Gastrocnemius medialis (tissue), 4 donors: ENCODE results near the gene RBMS3. TPM values are rescaled to one million over a fixed set of nuclear protein-coding genes. Genes with fewer than 3 reads are reported as not detected.

Experiments used
- ATAC-seq, 2 donors: fragments of 150-250 bp; one replicate each; pipeline ENCODE4 v1.9.1; 2016
- DNase-seq, 2 donors: peaks; one replicate each; pipeline ENCODE4 v3.0.0-alpha.2; 2019
- H3K27ac ChIP-seq, 4 donors: fragments of 200-600 bp; sonication (generic); 1 replicate in 1 of 4; 2 replicates in 3 of 4; pipeline ENCODE4 v1.5.1; 2016 to 2018; ENCODE audit warnings: mild to moderate bottlenecking in 2 of 4, moderate library complexity in 1 of 4
- H3K27me3 ChIP-seq, 3 donors: fragments of 200-600 bp; sonication (generic) in 2 of 3; 1 replicate in 1 of 3; 2 replicates in 2 of 3; pipeline versions ENCODE4 v1.5.1 to v1.6.0; 2016 to 2019; ENCODE audit warnings: mild to moderate bottlenecking in 1 of 3, moderate library complexity in 1 of 3
- H3K36me3 ChIP-seq, 2 donors: fragments of 200-600 bp; sonication (generic) in 1 of 2; one replicate each; pipeline ENCODE4 v1.5.1; 2017 to 2018
- H3K4me1 ChIP-seq, 2 donors: fragments of 200-600 bp; sonication (generic) in 1 of 2; one replicate each; pipeline ENCODE4 v1.5.1; 2016 to 2017; ENCODE audit warnings: mild to moderate bottlenecking in 2 of 2
- H3K4me3 ChIP-seq, 4 donors: fragments of 200-600 bp; sonication (generic) in 3 of 4; 1 replicate in 1 of 4; 2 replicates in 3 of 4; pipeline ENCODE4 v1.5.1; 2016 to 2019; ENCODE audit warnings: mild to moderate bottlenecking in 2 of 4
- H3K9me3 ChIP-seq, 3 donors: fragments of 200-600 bp; sonication (generic) in 2 of 3; 1 replicate in 1 of 3; 2 replicates in 2 of 3; pipeline ENCODE4 v1.5.1; 2016 to 2019
- CTCF ChIP-seq, 5 experiments: fragments of 450-650 bp in 3 of 5; fragments of 200-600 bp in 2 of 5; sonication (generic) in 2 of 5; IDR thresholded peaks in 4 of 5; conservative IDR thresholded peaks in 1 of 5; 1 replicate in 4 of 5; 2 replicates in 1 of 5; pipeline ENCODE4 v1.5.1; 2016 to 2019; ENCODE audit warnings: antibody characterized with exemption in 5 of 5, mild to moderate bottlenecking in 3 of 5, moderate library complexity in 3 of 5
- POLR2A ChIP-seq, 2 donors: fragments of 450-650 bp; IDR thresholded peaks; one replicate each; pipeline ENCODE4 v1.6.1; 2017; ENCODE audit warnings: antibody characterized with exemption in 2 of 2, mild to moderate bottlenecking in 2 of 2, moderate library complexity in 2 of 2
- in situ Hi-C, 4 donors: fragments of 200-750 bp; cut with MboI; loops; one replicate each; pipeline versions ENCODE4 v1.15.0 to v1.8.0; 2017; ENCODE audit warnings: low sequenced_read_pairs in 4 of 4
- intact Hi-C: fragments of 100-400 bp; cut with DNase I; formaldehyde crosslinking; loops from one replicate; pipeline ENCODE4 v1.15.1; 2023; ENCODE audit warnings: low total_unique reads
- total RNA-seq, 4 donors: library from RNA; depleted of rRNA; stranded (reverse); fragments of >200 nt; gene quantifications; one replicate each; pipeline versions ENCODE4 v1.1.0 to v1.2.3, GENCODE V29; 2016

RBMS3 gene
- total RNA-seq, 4 donors from 2014 or later = 16.1 to 38.8 (median 22.7) TPM

- H3K27ac ChIP-seq = no peak overlapping the region
- peaks cover 38 to 51% of the 10 kb centered on the region in 2 donors for H3K4me1 ChIP-seq
- TF ChIP-seq CTCF (IDR thresholded peaks at IDR 0.05 in 4 of 5, conservative IDR thresholded peaks at IDR 0.05 in 1 of 5) (no peak), POLR2A (IDR thresholded peaks at IDR 0.05) (no peak)
- H3K9me3 ChIP-seq = no peaks in the 10 kb centered on the region
- H3K36me3 ChIP-seq = no peaks in the 10 kb centered on the region
- ATAC-seq (no peak), DNase-seq (no peak)
- no peak overlapping the region for H3K4me3 ChIP-seq
- in situ Hi-C loops = no loop called here
- no peaks in the 10 kb centered on the region for H3K27me3 ChIP-seq
- intact Hi-C loops = no loop called here
Measured at GRCh38 chr3:29637068-29637467, 356.2 kb downstream of the RBMS3 start.

- in situ Hi-C loops (no loop called here), intact Hi-C loops (loop anchor here (5.0 kb wide), 3 partner anchors 118 to 1292 kb away; partner anchors contain the start of genes AZI2, RBMS3 and ZCWPW2)
- Histone ChIP-seq H3K27ac (peak overlapping the region; percentile 6 to 35 (median 22)), H3K36me3 (no peaks in the 10 kb centered on the region), H3K4me1 (peaks cover 62 to 78% of the 10 kb centered on the region in 2 donors), H3K27me3 (no peaks in the 10 kb centered on the region), H3K4me3 (no peak overlapping the region), H3K9me3 (no peaks in the 10 kb centered on the region)
- ATAC-seq (no peak), DNase-seq (no peak)
- no peak for TF ChIP-seq POLR2A (IDR thresholded peaks at IDR 0.05)
- TF ChIP-seq CTCF (IDR thresholded peaks at IDR 0.05 in 4 of 5, conservative IDR thresholded peaks at IDR 0.05 in 1 of 5) = no peak
Measured at GRCh38 chr3:29639578-29640290, 358.9 kb downstream of the RBMS3 start.

GRCh38 chr3:29642393-29643033 lies 361.6 kb downstream of the RBMS3 start:
- TF ChIP-seq POLR2A (IDR thresholded peaks at IDR 0.05) = peak; percentile 12 to 25
- no peak for TF ChIP-seq CTCF (IDR thresholded peaks at IDR 0.05 in 4 of 5, conservative IDR thresholded peaks at IDR 0.05 in 1 of 5)
- peaks cover 58 to 66% of the 10 kb centered on the region in 2 donors for H3K4me1 ChIP-seq
- ATAC-seq = peak; percentile 99
- in situ Hi-C loops (no loop called here), intact Hi-C loops (loop anchor here (5.0 kb wide), 3 partner anchors 115 to 1295 kb away; partner anchors contain the start of genes AZI2, RBMS3 and ZCWPW2)
- peak; percentile 61 to 67 for DNase-seq
- H3K27ac ChIP-seq = peak overlapping the region; percentile 82 to 85 (median 83)
- H3K9me3 ChIP-seq = no peaks in the 10 kb centered on the region
- H3K27me3 ChIP-seq = no peaks in the 10 kb centered on the region
- H3K4me3 ChIP-seq = peak overlapping the region in 3 of 4 donors; percentile 3 to 26 (median 13)
- H3K36me3 ChIP-seq = no peaks in the 10 kb centered on the region

- no peak for TF ChIP-seq POLR2A (IDR thresholded peaks at IDR 0.05)
- no peak for TF ChIP-seq CTCF (IDR thresholded peaks at IDR 0.05 in 4 of 5, conservative IDR thresholded peaks at IDR 0.05 in 1 of 5)
- Histone ChIP-seq H3K27me3 (no peaks in the 10 kb centered on the region), H3K9me3 (no peaks in the 10 kb centered on the region), H3K36me3 (no peaks in the 10 kb centered on the region), H3K27ac (peak overlapping the region; percentile 82 to 85 (median 83)), H3K4me3 (peak overlapping the region in 2 of 4 donors; percentile 13 to 26), H3K4me1 (peaks cover 53 to 61% of the 10 kb centered on the region in 2 donors)
- no peak for DNase-seq
- intact Hi-C loops (loop anchor here (5.0 kb wide), 3 partner anchors 114 to 1296 kb away; partner anchors contain the start of genes AZI2, RBMS3 and ZCWPW2), in situ Hi-C loops (no loop called here)
- no peak for ATAC-seq
Measured at GRCh38 chr3:29643034-29643425, 362.2 kb downstream of the RBMS3 start.
